Liver (tissue), 3 donors: ENCODE results near the gene GCNT3.

Source experiments
- FOXA1 ChIP-seq: IDR thresholded peaks from 2 replicates; pipeline ENCODE4 v1.6.1; 2016; ENCODE audit warnings: antibody characterized with exemption
- FOXA2 ChIP-seq: IDR thresholded peaks from 2 replicates; pipeline ENCODE4 v1.6.1; 2016; ENCODE audit warnings: antibody characterized with exemption
- GABPA ChIP-seq, 2 donors: IDR thresholded peaks in 1 of 2; conservative IDR thresholded peaks in 1 of 2; 2 replicates each; pipeline ENCODE4 v1.6.1; 2016; ENCODE audit warnings: antibody characterized with exemption in 2 of 2, mild to moderate bottlenecking in 1 of 2, moderate library complexity in 1 of 2
- NR2F2 ChIP-seq: IDR thresholded peaks from 2 replicates; pipeline ENCODE4 v1.6.1; 2016; ENCODE audit warnings: antibody characterized with exemption
- RXRA ChIP-seq, 2 donors: IDR thresholded peaks; 2 replicates each; pipeline ENCODE4 v1.6.1; 2017 to 2018; ENCODE audit warnings: antibody characterized with exemption in 2 of 2, mild to moderate bottlenecking in 1 of 2
- SP1 ChIP-seq: IDR thresholded peaks from 2 replicates; pipeline ENCODE4 v1.6.1; 2018; ENCODE audit warnings: antibody characterized with exemption, mild to moderate bottlenecking
- TAF1 ChIP-seq: conservative IDR thresholded peaks from 2 replicates; pipeline ENCODE4 v1.6.1; 2016; ENCODE audit warnings: antibody characterized with exemption, mild to moderate bottlenecking
- YY1 ChIP-seq: IDR thresholded peaks from 2 replicates; pipeline ENCODE4 v1.6.1; 2016; ENCODE audit warnings: antibody characterized with exemption, mild to moderate bottlenecking
- ZBTB33 ChIP-seq: IDR thresholded peaks from 2 replicates; pipeline ENCODE4 v1.6.1; 2016; ENCODE audit warnings: antibody characterized with exemption
- TF ChIP-seq, protein P1 (sequence below): fragments of 150-350 bp; IDR thresholded peaks from 2 replicates; pipeline ENCODE4 v1.5.1; 2017; ENCODE audit warnings: improper control_type of control experiment, low read depth, low read length; ENCODE audit not compliant: missing input control
- TF ChIP-seq, protein P2 (sequence below): IDR thresholded peaks from 2 replicates; pipeline ENCODE4 v1.6.1; 2016; ENCODE audit warnings: antibody characterized with exemption
- TF ChIP-seq, protein P3 (sequence below): IDR thresholded peaks from 2 replicates; pipeline ENCODE4 v1.6.1; 2016; ENCODE audit warnings: antibody characterized with exemption
- donor health status: healthy.
- donor health status: healthy.

DNA sequence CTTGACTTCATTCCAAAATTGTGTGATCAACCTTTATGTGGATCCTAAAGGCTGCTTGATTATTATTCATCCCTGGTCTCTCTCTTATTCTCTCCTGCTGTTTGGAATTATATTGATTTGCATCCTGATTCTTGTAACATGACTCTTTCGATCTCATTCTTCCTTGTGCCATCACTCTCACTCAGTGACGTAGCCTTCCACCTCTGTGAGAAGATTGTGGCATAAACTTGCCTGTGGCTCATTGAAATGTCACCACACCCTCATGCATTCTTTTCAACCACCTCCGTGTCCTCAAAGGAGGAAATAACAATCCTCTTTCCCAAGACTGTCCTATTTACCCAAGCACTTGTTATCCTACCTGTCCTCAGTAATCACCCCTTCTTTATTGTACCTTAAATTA lies 41.3 kb upstream of the GCNT3 start:
- TF ChIP-seq, protein P1, sequence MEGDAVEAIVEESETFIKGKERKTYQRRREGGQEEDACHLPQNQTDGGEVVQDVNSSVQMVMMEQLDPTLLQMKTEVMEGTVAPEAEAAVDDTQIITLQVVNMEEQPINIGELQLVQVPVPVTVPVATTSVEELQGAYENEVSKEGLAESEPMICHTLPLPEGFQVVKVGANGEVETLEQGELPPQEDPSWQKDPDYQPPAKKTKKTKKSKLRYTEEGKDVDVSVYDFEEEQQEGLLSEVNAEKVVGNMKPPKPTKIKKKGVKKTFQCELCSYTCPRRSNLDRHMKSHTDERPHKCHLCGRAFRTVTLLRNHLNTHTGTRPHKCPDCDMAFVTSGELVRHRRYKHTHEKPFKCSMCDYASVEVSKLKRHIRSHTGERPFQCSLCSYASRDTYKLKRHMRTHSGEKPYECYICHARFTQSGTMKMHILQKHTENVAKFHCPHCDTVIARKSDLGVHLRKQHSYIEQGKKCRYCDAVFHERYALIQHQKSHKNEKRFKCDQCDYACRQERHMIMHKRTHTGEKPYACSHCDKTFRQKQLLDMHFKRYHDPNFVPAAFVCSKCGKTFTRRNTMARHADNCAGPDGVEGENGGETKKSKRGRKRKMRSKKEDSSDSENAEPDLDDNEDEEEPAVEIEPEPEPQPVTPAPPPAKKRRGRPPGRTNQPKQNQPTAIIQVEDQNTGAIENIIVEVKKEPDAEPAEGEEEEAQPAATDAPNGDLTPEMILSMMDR = no peak
- TF ChIP-seq GABPA (IDR thresholded peaks at IDR 0.05 in 1 of 2, conservative IDR thresholded peaks at IDR 0.05 in 1 of 2) (no peak), ZBTB33 (no peak), TAF1 (no peak), YY1 (no peak), RXRA (IDR thresholded peaks at IDR 0.05) (no peak), FOXA1 (no peak), FOXA2 (no peak), SP1 (no peak), NR2F2 (no peak)
- TF ChIP-seq, protein P2, sequence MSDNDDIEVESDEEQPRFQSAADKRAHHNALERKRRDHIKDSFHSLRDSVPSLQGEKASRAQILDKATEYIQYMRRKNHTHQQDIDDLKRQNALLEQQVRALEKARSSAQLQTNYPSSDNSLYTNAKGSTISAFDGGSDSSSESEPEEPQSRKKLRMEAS = no peak
- TF ChIP-seq, protein P3, sequence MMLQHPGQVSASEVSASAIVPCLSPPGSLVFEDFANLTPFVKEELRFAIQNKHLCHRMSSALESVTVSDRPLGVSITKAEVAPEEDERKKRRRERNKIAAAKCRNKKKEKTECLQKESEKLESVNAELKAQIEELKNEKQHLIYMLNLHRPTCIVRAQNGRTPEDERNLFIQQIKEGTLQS = no peak
